Hippocampal formation (tissue), 2 donors: ENCODE results near the gene ALDH16A1.

Source experiments
- DNase-seq, 2 donors: peaks; one replicate each; lab custom pipeline; 2025; lab: John Stamatoyannopoulos, UW

ALDH16A1 gene

GRCh38 chr19:49423071-49423984 is 29.7 kb upstream of the ALDH16A1 start, which contains the start of gene PTH2:
Gene PTH2, minus strand, starts transcription at chr19:49423441. Its CDS starts 102 bp downstream, at chr19:49423339.
- DNase-seq = no peak

GRCh38 chr19:49423985-49424303 is 29.1 kb upstream of the ALDH16A1 start:
- DNase-seq = no peak

- DNase-seq = no peak
These were observed 27.8 kb upstream of the ALDH16A1 start, which contains the start of gene GFY for GRCh38 chr19:49425178-49425577. Gene GFY, plus strand, starts transcription at chr19:49425388. Its CDS starts 1,043 bp downstream, at chr19:49426431.

GRCh38 chr19:49425922-49426592 is 27.0 kb upstream of the ALDH16A1 start:
- DNase-seq = no peak

GRCh38 chr19:49427339-49427738 is 25.7 kb upstream of the ALDH16A1 start:
- no peak for DNase-seq

GRCh38 chr19:49427855-49428546 is 25.0 kb upstream of the ALDH16A1 start:
- DNase-seq = no peak

GRCh38 chr19:49428547-49429451 is 24.2 kb upstream of the ALDH16A1 start:
- DNase-seq = no peak

- no peak for DNase-seq
These were observed 22.8 kb upstream of the ALDH16A1 start for GRCh38 chr19:49430172-49430677.

GRCh38 chr19:49430678-49431329 is 22.2 kb upstream of the ALDH16A1 start:
- DNase-seq = no peak

- no peak for DNase-seq
These were observed 21.7 kb upstream of the ALDH16A1 start for GRCh38 chr19:49431330-49431749.

GRCh38 chr19:49432141-49433073 is 20.6 kb upstream of the ALDH16A1 start:
- DNase-seq = no peak

- no peak for DNase-seq
These were observed 19.7 kb upstream of the ALDH16A1 start for GRCh38 chr19:49433240-49433901.

GRCh38 chr19:49434907-49435583 is 18.0 kb upstream of the ALDH16A1 start:
- DNase-seq = no peak

GRCh38 chr19:49435670-49436069 is 17.4 kb upstream of the ALDH16A1 start:
- DNase-seq = no peak

- no peak for DNase-seq
These were observed 16.5 kb upstream of the ALDH16A1 start for GRCh38 chr19:49436381-49437017.

- no peak for DNase-seq
These were observed 15.8 kb upstream of the ALDH16A1 start for GRCh38 chr19:49437231-49437630.

- DNase-seq = peak in 1 of 2 donors; percentile 20
These were observed 14.8 kb upstream of the ALDH16A1 start for GRCh38 chr19:49438261-49438660.

- no peak for DNase-seq
These were observed 13.2 kb upstream of the ALDH16A1 start for GRCh38 chr19:49439836-49440235.
